AG09309 (cell line): Measurements from ENCODE around the gene PLOD1.
"Not testable (repeated sequence)": the region's sequence is repeated elsewhere in the genome, so short reads cannot be mapped to it uniquely, and the experiment has no call there.

Experiments
- DNase-seq: peaks from one replicate; pipeline ENCODE4 v3.0.0-alpha.2; 2010; ENCODE audit warnings: low read depth
- H3K4me3 ChIP-seq: 2 replicates; pipeline ENCODE4 v1.5.1; 2011; ENCODE audit warnings: mild to moderate bottlenecking, low read depth, low read length, moderate library complexity; ENCODE audit not compliant: control insufficient read depth
- CTCF ChIP-seq: IDR thresholded peaks from 2 replicates; pipeline ENCODE4 v1.5.1; 2011; ENCODE audit warnings: mild to moderate bottlenecking, low read depth, low read length, inconsistent platforms; ENCODE audit not compliant: insufficient read depth, control insufficient read depth; ENCODE audit errors: missing control alignments

PLOD1 gene

GRCh38 chr1:11904978-11905377, 29.5 kb upstream of the PLOD1 start:
- no peak overlapping the region for H3K4me3 ChIP-seq
- no peak for DNase-seq
- TF ChIP-seq CTCF: no peak

DNA sequence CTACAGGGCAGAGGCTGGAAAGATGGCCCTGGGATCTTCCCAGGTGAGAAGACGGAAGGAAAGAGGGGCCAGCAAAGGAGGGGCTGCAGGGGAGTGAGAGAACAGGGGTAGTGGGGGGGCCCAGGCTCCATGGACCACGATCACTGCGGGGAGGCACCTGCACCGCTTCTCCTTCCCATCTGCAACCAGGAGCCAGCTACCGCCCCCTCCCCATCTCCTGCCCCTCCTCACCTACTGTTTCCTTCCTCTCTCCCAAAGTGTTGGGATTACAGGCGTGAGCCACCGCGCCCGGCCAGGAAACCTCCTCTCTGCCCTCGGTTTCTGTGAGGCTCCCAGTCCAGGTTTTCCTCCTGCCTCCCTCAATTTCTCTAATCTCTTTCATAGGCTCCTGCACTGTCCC, 27.6 kb upstream of the PLOD1 start:
- TF ChIP-seq CTCF: no peak

GRCh38 chr1:11907275-11908094, 27.0 kb upstream of the PLOD1 start:
- no peak overlapping the region for H3K4me3 ChIP-seq
- peak; percentile 46 for TF ChIP-seq CTCF
- DNase-seq: peak; percentile 79

More for the DNA sequence above, 27.6 kb upstream of the PLOD1 start:
- H3K4me3 ChIP-seq: no peak overlapping the region
- DNase-seq: no peak

DNA sequence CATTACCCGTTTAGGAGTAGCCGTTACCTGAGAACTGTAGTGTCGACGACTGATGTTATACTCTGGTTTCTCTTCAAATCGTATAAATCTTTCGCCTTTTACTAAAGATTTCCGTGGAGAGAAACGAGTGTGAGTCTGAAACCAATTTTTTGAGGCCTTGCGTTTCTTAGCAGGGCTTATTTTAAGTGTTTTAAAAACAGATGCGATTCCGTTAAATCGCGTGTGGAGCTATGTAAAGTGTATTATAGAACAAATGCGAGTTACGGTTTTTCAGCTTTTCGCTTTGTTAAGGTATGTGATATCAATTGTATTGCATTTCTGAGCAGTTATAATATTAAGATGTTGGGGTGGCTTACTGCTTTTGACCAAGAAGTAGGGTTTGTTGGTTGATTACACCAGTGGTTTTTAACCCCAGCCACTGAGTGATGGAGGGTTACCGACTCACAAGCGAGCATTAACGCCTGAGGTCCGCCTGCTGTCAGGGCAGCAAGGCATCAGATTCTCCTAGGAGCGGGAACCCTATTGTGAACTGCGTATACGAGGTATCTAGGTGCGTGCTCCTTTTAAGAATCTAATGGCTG, 26.3 kb upstream of the PLOD1 start:
- TF ChIP-seq CTCF: no peak
- peak overlapping the region; percentile 41 for H3K4me3 ChIP-seq
- DNase-seq: peak; percentile 97

DNA sequence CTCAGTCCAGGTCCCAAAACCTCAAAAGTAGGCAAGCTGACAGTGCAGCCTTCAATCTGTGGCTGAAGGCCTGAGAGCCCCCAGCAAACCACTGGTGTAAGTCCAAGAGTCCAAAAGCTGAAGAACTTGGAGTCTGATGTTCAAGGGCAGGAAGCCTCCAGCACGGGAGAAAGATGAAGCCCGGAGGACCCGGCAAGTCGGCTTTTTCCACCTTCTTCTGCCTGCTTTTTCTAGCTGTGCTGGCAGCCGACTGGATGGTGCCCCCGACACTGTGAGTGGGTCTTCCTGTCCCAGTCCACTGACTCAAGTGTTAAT, 23.6 kb upstream of the PLOD1 start:
- not testable (repeated sequence) for H3K4me3 ChIP-seq, DNase-seq

GRCh38 chr1:11912000-11912399, 22.5 kb upstream of the PLOD1 start:
- no peak for DNase-seq
- no peak overlapping the region for H3K4me3 ChIP-seq
- TF ChIP-seq CTCF: no peak

- H3K4me3 ChIP-seq, DNase-seq: not testable (repeated sequence)
These were observed 21.9 kb upstream of the PLOD1 start for GRCh38 chr1:11912482-11913216.
